GM21717 (cell line): ENCODE results near the gene ERC1.

Experiments
- ATAC-seq: cut with Tn5 transposase; IDR thresholded peaks from one replicate; pipeline ENCODE4 v1.9.1; 2021; ENCODE audit warnings: mild to moderate bottlenecking, moderate library complexity; ENCODE audit not compliant: unreplicated experiment

Gene ERC1

GRCh38 chr12:1425396-1425729, 434.3 kb downstream of the ERC1 start:
- no peak for ATAC-seq

- no peak for ATAC-seq
Measured at GRCh38 chr12:1428671-1429070, 437.6 kb downstream of the ERC1 start.

- ATAC-seq: no peak
Measured at GRCh38 chr12:1429980-1430379, 439.0 kb downstream of the ERC1 start.

- ATAC-seq: no peak
Measured at GRCh38 chr12:1434296-1434955, 443.4 kb downstream of the ERC1 start.

- ATAC-seq: no peak
Measured at GRCh38 chr12:1435044-1435443, 444.0 kb downstream of the ERC1 start.

- no peak for ATAC-seq
Measured at GRCh38 chr12:1435456-1435855, 444.4 kb downstream of the ERC1 start.

GRCh38 chr12:1436015-1436414, 445.0 kb downstream of the ERC1 start:
- no peak for ATAC-seq

GRCh38 chr12:1436981-1437380, 446.0 kb downstream of the ERC1 start:
- no peak for ATAC-seq

- ATAC-seq: no peak
Measured at GRCh38 chr12:1439201-1439600, 448.2 kb downstream of the ERC1 start.

- no peak for ATAC-seq
Measured at GRCh38 chr12:1439687-1440086, 448.7 kb downstream of the ERC1 start.

GRCh38 chr12:1443421-1444141, 452.6 kb downstream of the ERC1 start:
- ATAC-seq: no peak

GRCh38 chr12:1444142-1444516, 453.1 kb downstream of the ERC1 start:
- no peak for ATAC-seq

GRCh38 chr12:1445807-1446206, 454.8 kb downstream of the ERC1 start:
- no peak for ATAC-seq

GRCh38 chr12:1448336-1448735, 457.3 kb downstream of the ERC1 start:
- no peak for ATAC-seq

- no peak for ATAC-seq
Measured at GRCh38 chr12:1453810-1454209, 462.8 kb downstream of the ERC1 start.

GRCh38 chr12:1456885-1457284, 465.9 kb downstream of the ERC1 start:
- ATAC-seq: no peak

GRCh38 chr12:1457901-1458300, 466.9 kb downstream of the ERC1 start:
- ATAC-seq: no peak

GRCh38 chr12:1459339-1459738, 468.3 kb downstream of the ERC1 start:
- ATAC-seq: no peak

GRCh38 chr12:1463073-1463905, 472.3 kb downstream of the ERC1 start:
- no peak for ATAC-seq

- ATAC-seq: no peak
Measured at GRCh38 chr12:1464925-1465324, 473.9 kb downstream of the ERC1 start.

GRCh38 chr12:1465990-1466389, 475.0 kb downstream of the ERC1 start:
- no peak for ATAC-seq
